HS-5 (cell line): ENCODE results near the gene CNNM3.

Experiments used
- DNase-seq: peaks from one replicate; pipeline ENCODE4 v3.0.0-alpha.2; 2012; ENCODE audit warnings: low read depth

Gene CNNM3

GRCh38 chr2:96819128-96819875, 3.2 kb downstream of the CNNM3 start:
- DNase-seq, result no peak

DNA sequence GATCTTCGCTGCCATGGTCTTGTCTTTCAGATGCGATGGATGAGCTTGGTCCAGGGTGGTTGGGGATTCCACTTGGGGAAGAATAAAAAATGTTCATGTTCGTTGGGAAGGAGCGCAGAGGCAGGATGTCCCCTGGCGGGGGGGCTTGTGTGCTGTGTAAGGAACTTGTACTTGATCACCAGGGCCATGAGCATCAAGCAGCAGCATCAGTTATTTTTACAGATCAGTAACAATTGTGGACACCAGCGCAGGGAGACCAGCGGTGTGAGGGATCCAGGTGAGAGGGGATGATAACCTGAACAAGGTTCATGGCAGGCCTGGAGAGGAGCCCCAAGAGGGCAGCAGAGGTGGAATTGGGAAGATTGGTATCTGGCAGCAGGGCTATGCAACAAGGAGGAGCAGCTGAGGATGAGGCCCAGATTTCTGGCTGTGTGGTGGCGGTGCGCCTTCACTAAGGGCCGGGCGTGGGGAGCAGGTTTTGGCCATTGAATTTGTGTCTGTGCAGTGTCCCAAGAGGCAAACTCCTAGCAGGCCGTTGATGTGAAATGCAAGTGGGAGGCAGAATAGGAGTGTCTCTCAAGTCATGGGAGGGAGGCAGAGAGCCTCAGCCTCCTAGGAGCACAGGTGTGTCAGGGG, 3.9 kb downstream of the CNNM3 start:
- no peak for DNase-seq

- DNase-seq, result no peak
Measured at GRCh38 chr2:96821113-96821675, 5.1 kb downstream of the CNNM3 start.

- DNase-seq, result no peak
Measured at GRCh38 chr2:96822786-96823185, 6.7 kb downstream of the CNNM3 start.

DNA sequence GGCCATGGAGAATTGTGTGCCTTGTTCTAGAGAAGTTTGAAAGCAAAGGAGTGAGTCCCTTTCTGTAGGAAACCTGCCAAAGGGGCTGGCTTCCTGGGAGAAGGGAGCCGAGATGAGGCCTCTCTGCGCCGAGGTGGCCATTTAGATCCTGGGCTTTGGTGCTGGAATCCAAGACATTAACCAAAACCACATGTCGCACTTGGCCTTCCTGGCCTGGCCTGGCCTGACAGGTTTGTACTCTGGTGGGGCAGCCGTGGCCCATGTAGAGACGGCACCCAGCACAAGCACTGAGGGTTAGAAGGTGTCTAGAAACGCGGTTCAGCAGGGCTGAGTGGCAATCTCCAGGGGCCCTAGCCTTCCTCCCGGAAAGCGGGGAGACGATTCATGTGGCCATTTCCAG, 7.1 kb downstream of the CNNM3 start:
- no peak for DNase-seq

GRCh38 chr2:96824079-96824870, 8.2 kb downstream of the CNNM3 start:
- DNase-seq, result no peak

DNA sequence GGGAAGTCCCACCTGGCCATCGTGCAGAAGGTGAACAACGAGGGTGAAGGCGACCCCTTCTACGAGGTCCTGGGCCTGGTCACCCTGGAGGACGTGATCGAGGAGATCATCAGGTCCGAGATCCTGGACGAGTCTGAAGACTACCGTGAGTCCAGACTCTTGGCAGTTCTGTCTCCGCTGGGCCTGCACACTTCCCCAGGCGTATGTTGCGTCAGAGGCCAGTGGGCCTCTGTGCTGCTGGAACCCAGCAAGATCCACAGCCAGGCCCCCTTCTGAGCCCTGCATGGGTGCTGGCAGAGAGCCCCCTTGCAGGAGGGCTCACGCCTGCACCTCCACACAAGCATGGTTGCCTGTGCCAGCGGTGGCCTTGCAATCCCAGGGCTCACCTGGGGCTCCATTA, 9.0 kb downstream of the CNNM3 start:
- DNase-seq, result no peak

- DNase-seq, result no peak
Measured at GRCh38 chr2:96826546-96827278, 10.6 kb downstream of the CNNM3 start.

DNA sequence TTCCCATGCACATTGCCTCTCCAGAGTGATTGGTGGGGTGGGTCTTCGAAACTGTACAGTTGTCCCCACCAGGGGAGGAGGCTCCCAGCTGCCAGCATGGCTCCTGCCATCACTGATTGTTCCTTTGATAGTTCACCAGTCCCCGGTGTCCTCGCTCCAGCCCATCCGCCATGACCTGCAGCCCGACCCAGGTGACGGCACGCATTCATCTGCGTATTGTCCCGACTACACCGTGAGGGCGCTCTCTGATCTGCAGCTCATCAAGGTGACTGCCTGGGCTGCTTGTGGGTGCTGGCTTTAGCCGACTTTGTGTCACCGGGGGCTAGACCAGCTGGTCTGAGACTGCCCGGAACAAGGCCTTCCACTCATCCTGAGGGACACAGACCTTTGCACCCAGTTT, 12.4 kb downstream of the CNNM3 start:
- DNase-seq, result no peak

DNA sequence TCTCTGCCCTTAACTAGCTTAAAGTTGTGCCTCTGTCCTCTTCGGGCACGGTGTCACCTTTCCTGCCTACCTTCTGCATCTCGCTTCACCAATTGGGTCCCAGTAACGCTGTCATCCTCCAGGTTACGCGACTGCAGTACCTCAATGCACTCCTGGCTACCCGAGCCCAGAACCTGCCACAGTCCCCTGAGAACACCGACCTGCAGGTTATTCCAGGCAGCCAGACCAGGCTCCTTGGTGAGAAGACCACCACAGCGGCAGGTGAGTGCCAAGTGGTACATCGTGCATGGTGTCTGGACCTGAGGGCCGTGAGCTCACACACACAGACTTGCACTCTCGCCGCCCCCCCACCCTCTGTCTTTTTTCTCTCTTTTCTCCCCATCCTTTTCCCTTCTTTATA, 12.8 kb downstream of the CNNM3 start:
- no peak for DNase-seq

DNA sequence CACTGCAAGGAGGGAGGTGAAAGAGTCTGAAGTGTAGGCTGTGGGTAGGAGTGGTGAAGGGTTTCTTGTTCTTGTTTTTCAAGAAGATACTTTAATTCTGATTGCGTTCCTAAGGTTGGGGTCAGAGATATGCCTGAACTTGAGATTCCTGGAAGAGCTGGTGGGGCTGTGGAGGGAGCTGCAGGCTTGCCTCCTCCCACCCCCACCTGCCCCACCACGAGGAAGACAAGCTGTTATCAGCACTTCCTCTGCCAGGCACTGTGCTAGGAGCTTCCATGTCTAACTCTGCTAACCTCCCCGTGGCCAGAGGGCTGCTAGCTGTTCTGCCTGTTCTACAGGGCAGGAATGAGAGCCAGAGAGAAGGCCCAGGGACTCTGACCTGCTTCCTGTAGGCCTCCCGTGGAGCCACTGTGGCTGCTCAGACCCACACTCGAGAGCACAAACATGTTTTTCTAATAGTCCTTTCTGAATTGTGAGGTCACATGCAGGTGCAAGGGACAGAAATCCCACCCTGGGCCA, 14.0 kb downstream of the CNNM3 start:
- DNase-seq, result no peak

DNA sequence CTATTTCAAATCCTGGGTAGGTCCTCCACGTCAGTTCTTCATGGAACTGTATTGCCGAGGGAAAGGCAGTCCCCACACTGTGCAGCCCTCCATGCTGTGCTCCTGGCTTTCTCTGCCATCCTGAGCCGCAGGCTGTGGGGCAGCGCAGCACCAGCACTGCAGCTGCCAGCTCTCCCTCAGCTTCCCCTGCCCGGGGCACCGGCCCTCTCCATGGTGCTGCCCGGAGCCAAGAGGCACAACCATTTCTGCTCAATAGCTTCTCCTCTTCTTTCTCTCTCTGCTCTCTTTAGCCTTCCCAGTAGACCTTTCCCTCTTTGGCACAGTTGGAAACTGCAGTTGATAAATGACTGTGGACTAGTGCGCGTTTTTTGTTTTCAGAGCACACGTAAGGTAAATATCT, 15.6 kb downstream of the CNNM3 start:
- no peak for DNase-seq

- DNase-seq, result no peak
Measured at GRCh38 chr2:96832408-96832753, 16.3 kb downstream of the CNNM3 start.

DNA sequence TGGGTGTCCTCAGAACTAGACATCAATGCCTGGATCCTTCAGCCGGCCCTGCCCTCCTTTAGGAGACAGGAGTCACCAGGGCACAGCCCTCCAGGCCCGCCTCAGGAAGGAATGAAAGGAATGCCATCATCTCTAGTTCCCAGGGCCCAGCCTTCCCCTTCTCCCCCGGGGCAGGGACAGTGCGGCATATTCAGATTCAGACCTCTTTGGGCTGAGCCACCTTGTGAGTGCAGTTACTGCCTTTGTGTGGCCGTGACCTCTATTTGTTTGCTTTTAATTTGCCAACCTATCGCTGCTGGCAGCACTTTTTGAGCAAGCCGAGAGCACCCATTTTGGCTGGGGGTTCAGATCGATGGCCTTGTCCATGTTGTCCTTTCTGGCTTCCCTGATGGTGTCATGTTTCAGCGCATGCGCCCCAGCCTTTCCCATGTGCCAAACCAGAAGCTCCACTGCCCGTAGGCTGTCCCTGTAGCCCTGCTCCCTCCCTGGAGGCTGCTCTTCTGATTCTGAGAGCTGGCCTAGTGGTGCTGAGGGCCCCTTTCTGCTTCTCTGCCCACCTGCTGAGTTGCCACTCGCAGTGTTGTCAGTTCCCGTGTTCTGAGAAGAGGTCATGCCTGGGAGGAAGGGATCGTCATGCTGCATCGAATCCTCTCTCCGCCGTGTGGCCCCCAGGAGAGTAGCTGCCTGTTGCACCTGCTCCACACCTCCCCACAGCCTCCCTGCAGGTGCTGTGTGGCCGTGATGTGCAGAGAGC, 16.9 kb downstream of the CNNM3 start:
- DNase-seq, result no peak

DNA sequence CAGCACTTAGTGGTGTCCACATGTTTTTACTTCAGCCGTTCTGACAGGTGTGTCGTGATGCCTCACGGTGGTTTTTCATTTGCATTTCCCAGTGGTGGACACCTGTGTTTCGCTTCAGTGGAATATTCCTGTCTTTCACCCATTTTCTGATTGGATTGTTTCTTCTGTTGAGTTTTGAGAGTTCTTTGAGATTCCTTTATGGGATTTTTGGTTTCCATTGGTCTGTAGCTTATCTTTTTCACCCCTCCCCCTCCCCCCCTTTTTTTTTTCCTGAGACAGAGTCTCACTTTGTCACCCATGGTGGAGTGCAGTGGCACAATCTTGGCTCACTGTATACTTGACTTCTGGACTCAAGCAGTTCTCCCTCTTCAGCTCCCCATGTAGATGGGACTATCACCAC, 19.8 kb downstream of the CNNM3 start:
- DNase-seq, result no peak

DNA sequence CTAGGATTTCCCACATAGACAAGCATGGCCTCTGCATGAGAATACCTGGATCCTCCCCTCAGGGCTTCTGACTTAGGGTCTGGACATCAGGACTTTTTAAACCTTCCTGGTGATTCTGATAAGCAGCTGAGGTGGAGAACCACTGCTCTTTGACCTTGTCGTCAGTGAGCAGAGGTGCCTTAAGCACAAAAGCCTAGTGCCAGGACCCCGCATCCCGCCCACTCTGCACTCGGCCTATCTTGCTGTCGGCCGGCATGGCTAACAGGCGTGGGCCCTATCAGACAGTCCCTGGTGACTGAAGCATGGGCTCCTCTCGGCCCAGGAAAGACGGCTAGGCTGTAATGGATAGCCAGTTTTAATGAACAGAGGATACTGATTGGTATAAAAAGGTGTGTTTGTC, 21.5 kb downstream of the CNNM3 start:
- DNase-seq, result no peak

GRCh38 chr2:96838345-96839292, 22.6 kb downstream of the CNNM3 start:
- no peak for DNase-seq

DNA sequence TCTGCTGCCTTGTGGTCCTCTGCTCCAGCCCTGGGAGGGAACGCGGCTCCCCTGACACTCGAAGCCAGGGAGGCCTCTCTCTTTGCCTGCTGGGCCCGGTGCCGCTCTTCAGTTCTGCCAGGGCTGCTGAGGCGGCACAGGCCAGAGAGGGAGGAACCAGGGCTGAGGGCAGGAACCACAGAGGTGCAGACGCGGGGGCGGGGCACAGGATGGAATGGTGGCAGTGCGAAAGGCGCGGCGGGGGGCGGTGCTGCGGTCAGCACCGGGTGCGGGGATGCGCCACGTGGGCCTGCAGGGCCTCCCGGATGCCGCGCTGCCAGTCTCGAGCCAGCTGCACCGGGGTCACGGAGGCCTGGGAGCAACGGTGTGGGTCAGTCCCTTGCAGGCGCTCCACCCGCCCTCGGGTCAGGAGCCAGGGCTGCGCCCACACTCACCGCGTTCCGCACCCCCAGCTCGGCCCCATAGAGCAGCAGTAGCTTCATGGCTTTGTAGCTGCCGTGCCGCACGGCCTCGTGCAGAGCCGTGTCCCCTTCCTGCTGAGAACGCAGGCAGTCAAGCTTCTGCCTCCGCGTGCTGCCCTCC, 23.3 kb downstream of the CNNM3 start:
- DNase-seq, result no peak
